ENCODE measurements around the gene BTBD6.
"Not testable (repeated sequence)": the region's sequence is repeated elsewhere in the genome, so short reads cannot be mapped to it uniquely, and the experiment has no call there.

DNA sequence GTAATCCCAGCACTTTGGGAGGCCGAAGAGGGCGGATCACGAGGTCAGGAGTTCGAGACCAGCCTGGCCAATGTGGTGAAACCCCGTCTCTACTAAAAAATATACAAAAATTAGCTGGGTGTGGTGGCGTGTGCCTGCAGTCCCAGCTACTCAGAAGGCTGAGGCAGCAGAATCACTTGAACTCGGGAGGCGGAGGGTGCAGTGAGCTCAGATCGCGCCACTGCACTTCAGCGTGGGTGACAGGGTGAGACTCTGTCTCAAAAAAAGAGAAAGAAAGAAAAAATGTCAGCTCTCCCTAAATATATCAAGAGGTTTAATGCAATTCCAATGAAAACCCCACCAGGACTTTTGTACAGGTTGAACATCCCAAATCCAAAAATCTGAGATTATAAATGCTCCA is 49.0 kb downstream of the BTBD6 start:
- TF ChIP-seq, protein P1, sequence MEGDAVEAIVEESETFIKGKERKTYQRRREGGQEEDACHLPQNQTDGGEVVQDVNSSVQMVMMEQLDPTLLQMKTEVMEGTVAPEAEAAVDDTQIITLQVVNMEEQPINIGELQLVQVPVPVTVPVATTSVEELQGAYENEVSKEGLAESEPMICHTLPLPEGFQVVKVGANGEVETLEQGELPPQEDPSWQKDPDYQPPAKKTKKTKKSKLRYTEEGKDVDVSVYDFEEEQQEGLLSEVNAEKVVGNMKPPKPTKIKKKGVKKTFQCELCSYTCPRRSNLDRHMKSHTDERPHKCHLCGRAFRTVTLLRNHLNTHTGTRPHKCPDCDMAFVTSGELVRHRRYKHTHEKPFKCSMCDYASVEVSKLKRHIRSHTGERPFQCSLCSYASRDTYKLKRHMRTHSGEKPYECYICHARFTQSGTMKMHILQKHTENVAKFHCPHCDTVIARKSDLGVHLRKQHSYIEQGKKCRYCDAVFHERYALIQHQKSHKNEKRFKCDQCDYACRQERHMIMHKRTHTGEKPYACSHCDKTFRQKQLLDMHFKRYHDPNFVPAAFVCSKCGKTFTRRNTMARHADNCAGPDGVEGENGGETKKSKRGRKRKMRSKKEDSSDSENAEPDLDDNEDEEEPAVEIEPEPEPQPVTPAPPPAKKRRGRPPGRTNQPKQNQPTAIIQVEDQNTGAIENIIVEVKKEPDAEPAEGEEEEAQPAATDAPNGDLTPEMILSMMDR (IDR thresholded peaks at IDR 0.05): not testable (repeated sequence)
- TF ChIP-seq POLR2A (IDR thresholded peaks at IDR 0.05): not testable (repeated sequence)

Data from esophagus squamous epithelium (tissue), 4 donors.